IMR-90 (cell line): Measurements from ENCODE around the gene H6PD. TPM values are rescaled to one million over a fixed set of nuclear protein-coding genes. Genes with fewer than 3 reads are reported as not detected.

Experiments used
- ATAC-seq: fragments of 200-7000 bp; cut with Tn5 transposase; 2 replicates; pipeline ENCODE4 v1.9.1; 2020; ENCODE audit warnings: low read depth, mild to moderate bottlenecking, moderate library complexity
- BruUV-seq: library from RNA; stranded (reverse); fragments of 400-500 nt; replicated peaks from 2 replicates; lab custom pipeline; 2021; lab: Mats Ljungman, UMichigan
- CTCF ChIA-PET: fragments of 300-600 bp; formaldehyde crosslinking; extraction: SDS; loops from one replicate; lab custom pipeline; 2021; ENCODE audit warnings: antibody characterized with exemption; lab: Yijun Ruan, JAX
- POLR2A ChIA-PET: fragments of 300-600 bp; sonication (Branson Sonifier 250); formaldehyde crosslinking; loops from one replicate; lab custom pipeline; 2022; ENCODE audit warnings: antibody characterized with exemption; ENCODE audit not compliant: unreplicated experiment; lab: Charles Lee
- DNase-seq: peaks from one replicate; pipeline ENCODE4 v3.0.0; 2013
- H2AFZ ChIP-seq: replicated peaks from 2 replicates; pipeline ENCODE3; 2013; ENCODE audit warnings: low read length, mild to moderate bottlenecking; ENCODE audit not compliant: poor library complexity
- H2AK5ac ChIP-seq: 2 replicates; pipeline ENCODE4 v1.6.1; 2013; ENCODE audit warnings: low read depth, low read length, inconsistent platforms
- H2AK9ac ChIP-seq: replicated peaks from 2 replicates; pipeline ENCODE3; 2013; ENCODE audit warnings: mild to moderate bottlenecking, low read depth, low read length, moderate library complexity; ENCODE audit not compliant: poor library complexity
- H2BK120ac ChIP-seq: 2 replicates; pipeline ENCODE4 v1.6.1; 2013; ENCODE audit warnings: low read depth, low read length, inconsistent platforms
- H2BK15ac ChIP-seq: 3 replicates; pipeline ENCODE4 v1.6.1; 2013; ENCODE audit warnings: low read depth, low read length, inconsistent platforms
- H2BK20ac ChIP-seq: 2 replicates; pipeline ENCODE4 v1.6.1; 2013; ENCODE audit warnings: low read depth, mild to moderate bottlenecking, inconsistent platforms, low read length, moderate library complexity
- H2BK5ac ChIP-seq: 2 replicates; pipeline ENCODE4 v1.6.1; 2013; ENCODE audit warnings: mild to moderate bottlenecking, low read depth, low read length, inconsistent platforms; ENCODE audit not compliant: poor library complexity, severe bottlenecking
- H3K14ac ChIP-seq: replicated peaks from 2 replicates; pipeline ENCODE4 v1.6.1; 2013; ENCODE audit warnings: low read depth, low read length, inconsistent platforms
- H3K18ac ChIP-seq: 2 replicates; pipeline ENCODE4 v1.6.1; 2013; ENCODE audit warnings: low read depth, low read length, control low read depth
- H3K23ac ChIP-seq: 2 replicates; pipeline ENCODE4 v1.6.1; 2013; ENCODE audit warnings: low read depth, low read length, inconsistent platforms
- H3K27ac ChIP-seq: 2 replicates; pipeline ENCODE4 v1.5.1; 2013; ENCODE audit warnings: mild to moderate bottlenecking, control low read depth, low read length; ENCODE audit not compliant: insufficient read depth
- H3K27me3 ChIP-seq: 2 replicates; pipeline ENCODE4 v1.6.1; 2013; ENCODE audit warnings: low read length; ENCODE audit not compliant: control insufficient read depth, insufficient read depth
- H3K36me3 ChIP-seq: 2 replicates; pipeline ENCODE4 v1.6.1; 2013; ENCODE audit warnings: low read length, mixed read lengths; ENCODE audit not compliant: control insufficient read depth, insufficient read depth
- H3K4ac ChIP-seq: 2 replicates; pipeline ENCODE4 v1.6.1; 2013; ENCODE audit warnings: low read depth, low read length, inconsistent platforms
- H3K4me1 ChIP-seq: 2 replicates; pipeline ENCODE4 v1.6.1; 2013; ENCODE audit warnings: low read length, mixed read lengths; ENCODE audit not compliant: control insufficient read depth, insufficient read depth
- H3K4me2 ChIP-seq: 2 replicates; pipeline ENCODE4 v1.6.1; 2013; ENCODE audit warnings: low read depth, mild to moderate bottlenecking, control low read depth, low read length, moderate library complexity
- H3K4me3 ChIP-seq: 2 replicates; pipeline ENCODE4 v1.5.1; 2013; ENCODE audit warnings: low read depth, mild to moderate bottlenecking, control low read depth, low read length, moderate library complexity; ENCODE audit not compliant: insufficient read depth
- H3K56ac ChIP-seq: 2 replicates; pipeline ENCODE4 v1.6.1; 2013; ENCODE audit warnings: low read length, inconsistent platforms; ENCODE audit not compliant: insufficient read depth; ENCODE audit errors: extremely low read depth
- H3K79me1 ChIP-seq, 2 experiments: 2 replicates each; pipeline ENCODE4 v1.6.1; 2013; ENCODE audit warnings: low read length in 2 of 2, inconsistent platforms in 1 of 2, low read depth in 1 of 2
- H3K9ac ChIP-seq: 2 replicates; pipeline ENCODE4 v1.6.1; 2013; ENCODE audit warnings: low read depth, low read length, control low read depth
- H3K9me1 ChIP-seq: 2 replicates; pipeline ENCODE4 v1.6.1; 2013; ENCODE audit warnings: low read length, inconsistent platforms; ENCODE audit not compliant: insufficient read depth
- H3K9me3 ChIP-seq: 2 replicates; pipeline ENCODE4 v1.6.1; 2013; ENCODE audit warnings: low read length; ENCODE audit not compliant: control insufficient read depth, insufficient read depth
- H4K20me1 ChIP-seq: 2 replicates; pipeline ENCODE4 v1.6.1; 2013; ENCODE audit warnings: low read length, inconsistent platforms; ENCODE audit not compliant: insufficient read depth
- H4K5ac ChIP-seq: 2 replicates; pipeline ENCODE4 v1.6.1; 2013; ENCODE audit warnings: mild to moderate bottlenecking, low read depth, low read length, control low read depth
- H4K8ac ChIP-seq, 2 experiments: 2 replicates each; pipeline ENCODE4 v1.6.1; 2013; ENCODE audit warnings: low read depth in 2 of 2, low read length in 2 of 2, control low read depth in 1 of 2, inconsistent platforms in 1 of 2
- H4K91ac ChIP-seq: 2 replicates; pipeline ENCODE4 v1.6.1; 2013; ENCODE audit warnings: low read depth, low read length, inconsistent platforms; ENCODE audit not compliant: insufficient read depth
- BHLHE40 ChIP-seq: fragments of 150-350 bp; IDR thresholded peaks from 2 replicates; pipeline ENCODE4 v1.6.1; 2016; ENCODE audit warnings: mild to moderate bottlenecking, low read depth, low read length
- CEBPB ChIP-seq: IDR thresholded peaks from 2 replicates; pipeline ENCODE4 v1.6.1; 2012; ENCODE audit warnings: low read depth, low read length, improper control_type of control experiment
- CTCF ChIP-seq: conservative IDR thresholded peaks from 2 replicates; pipeline ENCODE4 v1.5.1; 2012; ENCODE audit warnings: mild to moderate bottlenecking, low read depth, low read length, improper control_type of control experiment
- ELK1 ChIP-seq: fragments of 150-350 bp; IDR thresholded peaks from 2 replicates; pipeline ENCODE4 v1.6.1; 2016; ENCODE audit warnings: low read depth, mild to moderate bottlenecking, low read length, moderate library complexity, borderline replicate concordance
- MAZ ChIP-seq: IDR thresholded peaks from 2 replicates; pipeline ENCODE4 v1.6.1; 2012; ENCODE audit warnings: low read depth, mild to moderate bottlenecking, low read length, improper control_type of control experiment, moderate library complexity, borderline replicate concordance
- MXI1 ChIP-seq: IDR thresholded peaks from 2 replicates; pipeline ENCODE4 v1.6.1; 2012; ENCODE audit warnings: low read depth, mild to moderate bottlenecking, low read length, moderate library complexity, borderline replicate concordance
- NFE2L2 ChIP-seq: fragments of 150-350 bp; IDR thresholded peaks from 2 replicates; pipeline ENCODE4 v1.6.1; 2016; ENCODE audit warnings: low read depth, mild to moderate bottlenecking, low read length
- RCOR1 ChIP-seq: IDR thresholded peaks from 2 replicates; pipeline ENCODE4 v1.6.1; 2012; ENCODE audit warnings: mild to moderate bottlenecking, low read length, improper control_type of control experiment; ENCODE audit not compliant: insufficient replicate concordance
- WGBS, 2 experiments: methylation state at CpG; one replicate each; pipeline versions ENCODE4 v1.1.5 to v1.1.7; 2013; ENCODE audit warnings: missing lambda C conversion rate in 2 of 2; ENCODE audit not compliant: insufficient read length in 1 of 2; ENCODE audit errors: extremely low coverage in 2 of 2; 5-methylcytosine and 5-hydroxymethylcytosine counted together
- dilution Hi-C: fragments of 300-500 bp; cut with HindIII; formaldehyde crosslinking; loops from one replicate; pipeline ENCODE4 v1.14.3; 2018; ENCODE audit warnings: low sequenced_read_pairs; ENCODE audit not compliant: unreplicated experiment
- in situ Hi-C: fragments of 300-500 bp; cut with MboI; formaldehyde crosslinking; loops from 3 replicates; pipeline ENCODE4 v1.14.3; 2019; ENCODE audit warnings: low sequenced_read_pairs, inconsistent platforms, mixed read lengths
- intact Hi-C: fragments of 100-400 bp; cut with micrococcal nuclease; formaldehyde crosslinking; loops from 2 replicates; pipeline ENCODE4 v1.10.0; 2022
- polyA plus RNA-seq, 3 experiments: library from polyadenylated mRNA; depleted of rRNA; stranded (reverse); fragments of >200 nt; gene quantifications; 2 replicates each; pipeline ENCODE4 v1.2.3, GENCODE V29; 2012; ENCODE audit warnings: low replicate concordance in 1 of 3
- total RNA-seq: library from RNA; depleted of rRNA; stranded (reverse); fragments of >200 nt; gene quantifications from 2 replicates; pipeline ENCODE4 v1.2.3, GENCODE V29; 2012

The H6PD gene
- total and polyA plus RNA-seq, 2 of the 4 experiments (the other 2 are of a cell fraction): 9.3 to 22.1 TPM

- TF ChIP-seq CTCF: no peak
Measured at GRCh38 chr1:9248341-9249262, 14.0 kb downstream of the H6PD start (continued).

GRCh38 chr1:9249263-9249533, 14.6 kb downstream of the H6PD start:
- no peak overlapping the region for H3K9ac ChIP-seq
- no peak overlapping the region for H2BK5ac ChIP-seq
- TF ChIP-seq RCOR1: no peak
- TF ChIP-seq MAZ: no peak
- no peak for TF ChIP-seq CEBPB
- no peak for TF ChIP-seq BHLHE40
- no peak for TF ChIP-seq ELK1
- TF ChIP-seq MXI1: no peak
- no peak for TF ChIP-seq NFE2L2
- no peak for ATAC-seq
- no peak overlapping the region for H2BK15ac ChIP-seq
- H2AK5ac ChIP-seq: no peak overlapping the region
- H3K9me1 ChIP-seq: peaks cover 6% of the 10 kb centered on the region; the same call in 1 of the 2 replicates
- no peak overlapping the region for H2AFZ ChIP-seq
- H3K18ac ChIP-seq: no peak overlapping the region
- H3K14ac ChIP-seq: no peak overlapping the region
- WGBS, 2 experiments: 100% methylated on average over 3 of the region's 3 CpGs; no CpG with 5 or more reads in 1 of the 2 experiments
- H2BK20ac ChIP-seq: no peak overlapping the region
- ChIA-PET POLR2A (no interaction called here), CTCF (interaction anchor here (1.1 kb wide), 2 partner anchors 11 to 139 kb away, joined by 3 read pairs; no protein-coding TSS in a partner anchor)
- H3K56ac ChIP-seq: no peak overlapping the region
- no peak overlapping the region for H3K4me3 ChIP-seq
- no peak overlapping the region for H2BK120ac ChIP-seq
- intact Hi-C loops (no loop called here), in situ Hi-C loops (no loop called here), dilution Hi-C loops (no loop called here)
- no peak overlapping the region for H3K23ac ChIP-seq
- H3K27ac ChIP-seq: no peak overlapping the region
- peaks cover 10% of the 10 kb centered on the region; the same call in 1 of the 2 replicates for H3K4me1 ChIP-seq
- no peaks in the 10 kb centered on the region for H3K27me3 ChIP-seq
- H3K4ac ChIP-seq: no peak overlapping the region
- H3K36me3 ChIP-seq: peaks cover 17% of the 10 kb centered on the region; the same call in 1 of the 2 replicates
- H4K5ac ChIP-seq: no peak overlapping the region
- H3K4me2 ChIP-seq: no peak overlapping the region
- H3K9me3 ChIP-seq: no peaks in the 10 kb centered on the region
- no TSS peak for BruUV-seq
- H2AK9ac ChIP-seq: no peak overlapping the region
- H3K79me1 ChIP-seq: peaks cover 0 to 10% of the 10 kb centered on the region in 2 experiments; a peak in 3 of 4 replicates
- no peak overlapping the region for H4K91ac ChIP-seq
- no peak for DNase-seq
- H4K8ac ChIP-seq: no peak overlapping the region
- peaks cover 6% of the 10 kb centered on the region; the same call in 1 of the 2 replicates for H4K20me1 ChIP-seq
